SU-DHL-6 (cell line): ENCODE data around the gene ZNF174.

Experiments used
- CTCF ChIP-seq: fragments of 200-600 bp; sonication (generic); IDR thresholded peaks from one replicate; pipeline ENCODE4 v1.5.1; 2017; ENCODE audit warnings: antibody characterized with exemption, mild to moderate bottlenecking, low read length, moderate library complexity; ENCODE audit not compliant: insufficient read depth, poor library complexity, severe bottlenecking
- EZH2phosphoT487 ChIP-seq: fragments of 200-600 bp; sonication (generic), shearing (Covaris generic); conservative IDR thresholded peaks from 2 replicates; pipeline ENCODE4 v1.6.1; 2018; ENCODE audit warnings: mild to moderate bottlenecking, antibody characterized with exemption, low read length, moderate library complexity, mixed read lengths

GRCh38 chr16:3457434-3458252 is 56.6 kb downstream of the ZNF174 start:
- TF ChIP-seq CTCF (no peak), EZH2phosphoT487 (no peak)
